ENCODE measurements around the gene ITGAX.
"Not testable (repeated sequence)": the region's sequence is repeated elsewhere in the genome, so short reads cannot be mapped to it uniquely, and the experiment has no call there.

Gene ITGAX

DNA sequence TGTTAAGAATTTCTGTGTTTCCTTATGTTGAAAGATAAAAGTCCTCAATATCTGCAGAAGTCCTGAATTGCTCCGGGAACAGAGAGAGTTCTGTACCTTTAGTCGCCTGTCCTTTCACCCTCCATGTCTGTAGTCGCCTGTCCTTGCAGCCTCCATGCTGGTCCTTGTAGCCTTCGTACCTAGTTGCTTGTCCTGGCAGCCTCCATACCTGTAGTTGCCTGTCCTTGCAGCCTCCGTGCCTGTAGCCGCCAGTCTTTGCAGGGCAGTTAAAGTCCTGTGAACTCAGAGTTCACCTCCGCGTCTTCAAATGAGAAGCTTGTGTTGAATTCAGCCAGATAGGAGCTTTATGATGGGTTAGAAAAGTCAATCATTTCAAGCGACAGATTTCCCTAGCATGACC lies 19.5 kb upstream of the ITGAX start:
- Histone ChIP-seq H2BK120ac (ENCODE audit: low read depth, low read length) (no peak overlapping the region), H3K23ac (ENCODE audit: low read length) (no peak overlapping the region), H4K8ac (ENCODE audit: low read depth, low read length) (no peak overlapping the region), H3K4me2 (ENCODE audit: low read length) (no peak overlapping the region), H3K27me3 (ENCODE audit: insufficient read depth, low read length, poor library complexity) (peaks cover 4% of the 10 kb centered on the region), H3K79me2 (ENCODE audit: control insufficient read depth, insufficient read depth, low read length) (no peaks in the 10 kb centered on the region), H3K36me3 (ENCODE audit: control insufficient read depth, insufficient read depth, low read length) (no peaks in the 10 kb centered on the region), H3K4me1 (ENCODE audit: control insufficient read depth, low read depth, low read length) (no peaks in the 10 kb centered on the region), H2AK5ac (ENCODE audit: low read length) (no peak overlapping the region), H3K79me1 (ENCODE audit: low read length) (no peaks in the 10 kb centered on the region), H3K4me3 (ENCODE audit: low read length) (no peak overlapping the region), H3K27ac (ENCODE audit: low read depth, low read length) (no peak overlapping the region), H3K4ac (ENCODE audit: low read depth, low read length) (no peak overlapping the region), H3K9ac (ENCODE audit: low read length) (no peak overlapping the region), H4K5ac (ENCODE audit: low read length) (no peak overlapping the region), H3K18ac (ENCODE audit: low read length) (no peak overlapping the region), H2BK5ac (ENCODE audit: low read length) (no peak overlapping the region), H2BK15ac (replicated peaks; ENCODE audit: low read depth) (no peak overlapping the region), H3K56ac (ENCODE audit: low read length) (no peak overlapping the region)
- DNase-seq: no peak
- WGBS (ENCODE audit: extremely low coverage, insufficient coverage, low lambda C conversion rate): no CpG with 5 or more reads among the region's 9 CpGs

DNA sequence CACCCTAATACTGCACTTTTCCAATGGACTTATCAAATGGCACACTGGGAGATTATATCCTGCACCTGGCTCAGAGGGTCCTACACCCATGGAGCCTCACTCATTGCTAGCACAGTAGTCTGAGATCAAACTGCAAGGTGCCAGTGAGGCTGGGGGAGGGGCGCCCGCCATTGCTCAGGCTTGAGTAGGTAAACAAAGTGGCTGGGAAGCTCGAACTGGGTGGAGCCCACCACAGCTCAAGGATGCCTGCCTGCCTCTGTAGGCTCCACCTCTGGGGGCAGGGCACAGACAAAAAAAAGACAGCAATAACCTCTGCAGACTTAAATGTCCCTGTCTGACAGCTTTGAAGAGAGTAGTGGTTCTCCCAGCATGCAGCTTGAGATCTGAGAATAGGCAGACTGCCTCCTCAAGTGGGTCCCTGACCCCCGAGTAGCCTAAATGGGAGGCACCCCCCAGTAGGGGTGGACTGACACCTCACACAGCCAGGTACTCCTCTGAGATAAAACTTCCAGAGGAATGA lies 16.8 kb upstream of the ITGAX start:
- not testable (repeated sequence) for H2BK5ac ChIP-seq (ENCODE audit: low read length); H3K9ac ChIP-seq (ENCODE audit: low read length); H3K56ac ChIP-seq (ENCODE audit: low read length); H3K4me2 ChIP-seq (ENCODE audit: low read length); H2BK120ac ChIP-seq (ENCODE audit: low read depth, low read length); DNase-seq; H4K5ac ChIP-seq (ENCODE audit: low read length); H3K4me3 ChIP-seq (ENCODE audit: low read length); H3K79me1 ChIP-seq (ENCODE audit: low read length); H3K18ac ChIP-seq (ENCODE audit: low read length); H3K23ac ChIP-seq (ENCODE audit: low read length); H2AK5ac ChIP-seq (ENCODE audit: low read length); H3K27ac ChIP-seq (ENCODE audit: low read depth, low read length); H3K4me1 ChIP-seq (ENCODE audit: control insufficient read depth, low read depth, low read length); H3K36me3 ChIP-seq (ENCODE audit: control insufficient read depth, insufficient read depth, low read length); H3K79me2 ChIP-seq (ENCODE audit: control insufficient read depth, insufficient read depth, low read length); H3K27me3 ChIP-seq (ENCODE audit: insufficient read depth, low read length, poor library complexity); H4K8ac ChIP-seq (ENCODE audit: low read depth, low read length); H2BK15ac ChIP-seq (replicated peaks; ENCODE audit: low read depth); H3K4ac ChIP-seq (ENCODE audit: low read depth, low read length)
- WGBS (ENCODE audit: extremely low coverage, insufficient coverage, low lambda C conversion rate): no CpG with 5 or more reads among the region's 4 CpGs

DNA sequence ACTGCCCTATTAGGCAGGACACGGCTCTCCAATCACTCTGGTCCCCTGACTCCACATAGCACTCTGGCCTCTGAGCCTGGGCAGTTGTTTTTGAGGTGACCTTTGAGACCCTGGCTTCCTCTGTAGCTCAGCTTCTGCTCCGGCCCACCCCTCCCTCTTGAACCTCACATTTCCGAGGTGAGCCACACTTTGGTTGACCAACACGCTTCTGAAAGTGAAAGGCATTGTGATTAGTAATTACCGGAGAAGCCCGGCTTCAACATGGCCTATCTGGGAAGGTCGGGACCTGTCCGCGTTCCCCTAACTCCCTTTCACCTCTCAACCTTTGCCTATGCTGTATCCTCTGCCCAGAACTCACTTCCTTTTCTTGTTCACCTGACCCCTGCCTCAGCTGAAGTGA lies 10.3 kb upstream of the ITGAX start:
- no peak overlapping the region for H3K27ac ChIP-seq (ENCODE audit: low read depth, low read length)
- no peak overlapping the region for H3K9ac ChIP-seq (ENCODE audit: low read length)
- H3K18ac ChIP-seq (ENCODE audit: low read length): no peak overlapping the region
- H4K8ac ChIP-seq (ENCODE audit: low read depth, low read length): no peak overlapping the region
- H3K23ac ChIP-seq (ENCODE audit: low read length): no peak overlapping the region
- H3K4me2 ChIP-seq (ENCODE audit: low read length): no peak overlapping the region
- WGBS (ENCODE audit: extremely low coverage, insufficient coverage, low lambda C conversion rate): no CpG with 5 or more reads among the region's 9 CpGs
- no peaks in the 10 kb centered on the region for H3K79me2 ChIP-seq (ENCODE audit: control insufficient read depth, insufficient read depth, low read length)
- no peaks in the 10 kb centered on the region for H3K4me1 ChIP-seq (ENCODE audit: control insufficient read depth, low read depth, low read length)
- H2BK5ac ChIP-seq (ENCODE audit: low read length): no peak overlapping the region
- DNase-seq: no peak
- no peak overlapping the region for H2BK120ac ChIP-seq (ENCODE audit: low read depth, low read length)
- no peak overlapping the region for H3K4ac ChIP-seq (ENCODE audit: low read depth, low read length)
- H3K4me3 ChIP-seq (ENCODE audit: low read length): no peak overlapping the region
- H2AK5ac ChIP-seq (ENCODE audit: low read length): no peak overlapping the region
- no peaks in the 10 kb centered on the region for H3K36me3 ChIP-seq (ENCODE audit: control insufficient read depth, insufficient read depth, low read length)
- no peak overlapping the region for H4K5ac ChIP-seq (ENCODE audit: low read length)
- H2BK15ac ChIP-seq (replicated peaks; ENCODE audit: low read depth): no peak overlapping the region
- H3K27me3 ChIP-seq (ENCODE audit: insufficient read depth, low read length, poor library complexity): no peaks in the 10 kb centered on the region
- no peaks in the 10 kb centered on the region for H3K79me1 ChIP-seq (ENCODE audit: low read length)
- H3K56ac ChIP-seq (ENCODE audit: low read length): no peak overlapping the region

DNA sequence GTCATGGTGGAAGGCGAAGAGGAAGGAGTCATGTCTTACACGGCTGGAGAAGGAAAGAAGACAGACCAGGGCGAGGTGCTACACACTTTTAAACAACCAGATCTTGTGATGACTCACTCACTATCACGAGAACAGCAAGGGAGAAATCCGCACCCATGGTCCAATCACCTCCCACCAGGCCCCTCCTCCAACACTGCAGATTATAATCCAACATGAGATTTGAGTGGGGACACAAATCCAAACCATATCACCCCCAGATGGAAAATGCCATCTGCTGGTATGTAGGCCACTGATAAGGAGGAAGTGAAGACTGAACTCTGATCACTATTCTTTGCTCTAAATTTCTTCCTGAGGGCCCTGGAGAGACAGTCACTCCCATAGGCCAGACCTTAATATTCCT lies 7.5 kb upstream of the ITGAX start:
- no peaks in the 10 kb centered on the region for H3K79me2 ChIP-seq (ENCODE audit: control insufficient read depth, insufficient read depth, low read length)
- WGBS (ENCODE audit: extremely low coverage, insufficient coverage, low lambda C conversion rate): no CpG with 5 or more reads among the region's 5 CpGs
- H3K36me3 ChIP-seq (ENCODE audit: control insufficient read depth, insufficient read depth, low read length): no peaks in the 10 kb centered on the region
- no peak overlapping the region for H3K9ac ChIP-seq (ENCODE audit: low read length)
- H3K79me1 ChIP-seq (ENCODE audit: low read length): no peaks in the 10 kb centered on the region
- H3K4me3 ChIP-seq (ENCODE audit: low read length): no peak overlapping the region
- DNase-seq: no peak
- H3K4ac ChIP-seq (ENCODE audit: low read depth, low read length): no peak overlapping the region
- H2AK5ac ChIP-seq (ENCODE audit: low read length): no peak overlapping the region
- H2BK5ac ChIP-seq (ENCODE audit: low read length): no peak overlapping the region
- no peaks in the 10 kb centered on the region for H3K4me1 ChIP-seq (ENCODE audit: control insufficient read depth, low read depth, low read length)
- H3K4me2 ChIP-seq (ENCODE audit: low read length): no peak overlapping the region
- no peak overlapping the region for H3K56ac ChIP-seq (ENCODE audit: low read length)
- no peak overlapping the region for H2BK15ac ChIP-seq (replicated peaks; ENCODE audit: low read depth)
- no peak overlapping the region for H3K18ac ChIP-seq (ENCODE audit: low read length)
- H3K27me3 ChIP-seq (ENCODE audit: insufficient read depth, low read length, poor library complexity): no peaks in the 10 kb centered on the region
- no peak overlapping the region for H4K5ac ChIP-seq (ENCODE audit: low read length)
- no peak overlapping the region for H2BK120ac ChIP-seq (ENCODE audit: low read depth, low read length)
- H4K8ac ChIP-seq (ENCODE audit: low read depth, low read length): no peak overlapping the region
- H3K27ac ChIP-seq (ENCODE audit: low read depth, low read length): no peak overlapping the region
- no peak overlapping the region for H3K23ac ChIP-seq (ENCODE audit: low read length)

DNA sequence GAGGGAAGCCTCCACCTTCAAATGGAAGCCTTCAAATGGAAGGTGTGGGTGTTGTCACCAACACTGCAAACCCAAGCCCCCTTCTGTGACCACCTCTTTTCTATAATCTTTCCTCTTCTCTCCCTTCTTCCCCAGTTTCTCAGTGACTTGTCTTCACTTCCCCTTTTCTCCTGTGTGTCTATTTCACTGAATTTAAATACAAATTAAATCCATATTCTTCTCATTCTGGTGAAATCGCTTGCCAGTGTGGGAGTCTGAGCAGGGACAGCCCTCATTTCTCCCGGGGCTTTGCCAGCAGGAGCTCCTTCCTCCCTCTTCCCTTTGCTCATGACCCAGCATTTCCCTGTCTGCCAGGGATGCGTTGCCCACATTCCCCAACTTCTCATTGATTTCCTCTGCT lies 6.4 kb upstream of the ITGAX start:
- H3K27ac ChIP-seq (ENCODE audit: low read depth, low read length): no peak overlapping the region
- WGBS (ENCODE audit: extremely low coverage, insufficient coverage, low lambda C conversion rate): no CpG with 5 or more reads among the region's 3 CpGs
- no peak overlapping the region for H2BK120ac ChIP-seq (ENCODE audit: low read depth, low read length)
- no peaks in the 10 kb centered on the region for H3K79me2 ChIP-seq (ENCODE audit: control insufficient read depth, insufficient read depth, low read length)
- H3K56ac ChIP-seq (ENCODE audit: low read length): no peak overlapping the region
- H3K27me3 ChIP-seq (ENCODE audit: insufficient read depth, low read length, poor library complexity): no peaks in the 10 kb centered on the region
- no peak overlapping the region for H3K4me3 ChIP-seq (ENCODE audit: low read length)
- no peak overlapping the region for H4K5ac ChIP-seq (ENCODE audit: low read length)
- no peak overlapping the region for H2BK5ac ChIP-seq (ENCODE audit: low read length)
- no peak overlapping the region for H4K8ac ChIP-seq (ENCODE audit: low read depth, low read length)
- H3K23ac ChIP-seq (ENCODE audit: low read length): no peak overlapping the region
- DNase-seq: no peak
- H3K79me1 ChIP-seq (ENCODE audit: low read length): no peaks in the 10 kb centered on the region
- no peaks in the 10 kb centered on the region for H3K4me1 ChIP-seq (ENCODE audit: control insufficient read depth, low read depth, low read length)
- no peaks in the 10 kb centered on the region for H3K36me3 ChIP-seq (ENCODE audit: control insufficient read depth, insufficient read depth, low read length)
- H3K4ac ChIP-seq (ENCODE audit: low read depth, low read length): no peak overlapping the region
- H3K9ac ChIP-seq (ENCODE audit: low read length): no peak overlapping the region
- no peak overlapping the region for H2BK15ac ChIP-seq (replicated peaks; ENCODE audit: low read depth)
- no peak overlapping the region for H3K4me2 ChIP-seq (ENCODE audit: low read length)
- no peak overlapping the region for H3K18ac ChIP-seq (ENCODE audit: low read length)
- H2AK5ac ChIP-seq (ENCODE audit: low read length): no peak overlapping the region

DNA sequence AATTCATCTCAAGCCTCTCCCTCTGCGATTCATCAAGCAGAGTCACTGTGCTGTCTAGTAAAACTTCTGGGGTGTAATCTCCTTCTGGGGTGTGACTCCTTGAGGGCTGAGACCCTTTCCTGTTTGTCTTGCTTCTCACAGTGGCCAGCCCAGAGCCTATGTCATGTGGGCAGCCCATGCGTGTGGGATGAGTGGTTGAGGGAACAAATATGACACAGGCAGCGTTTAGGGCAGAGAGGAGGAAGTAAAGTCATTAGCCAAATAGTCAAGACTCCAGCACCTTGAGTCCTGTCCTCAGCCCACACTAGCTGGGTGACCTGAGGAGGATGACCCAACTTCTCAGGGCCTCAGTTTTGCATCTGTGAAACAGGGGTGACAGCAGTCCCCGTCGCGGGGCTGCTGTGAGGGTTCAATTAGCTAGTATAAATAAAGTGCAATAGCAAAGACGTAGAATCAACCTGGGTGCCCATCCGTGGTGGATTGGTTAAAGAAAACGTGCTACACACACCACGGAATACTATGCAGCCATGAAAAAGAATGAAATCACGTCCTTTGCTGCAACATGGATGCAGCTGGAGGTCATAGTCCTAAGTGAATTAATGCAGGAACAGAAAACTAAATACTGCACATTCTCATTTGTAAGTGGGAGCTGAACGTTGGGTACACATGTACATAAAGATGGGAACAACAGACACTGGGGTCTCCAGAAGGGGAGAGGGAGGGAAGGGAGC lies 4.5 kb upstream of the ITGAX start:
- no peaks in the 10 kb centered on the region for H3K79me2 ChIP-seq (ENCODE audit: control insufficient read depth, insufficient read depth, low read length)
- no peak overlapping the region for H3K18ac ChIP-seq (ENCODE audit: low read length)
- H2BK120ac ChIP-seq (ENCODE audit: low read depth, low read length): no peak overlapping the region
- no peaks in the 10 kb centered on the region for H3K36me3 ChIP-seq (ENCODE audit: control insufficient read depth, insufficient read depth, low read length)
- no peak overlapping the region for H3K9ac ChIP-seq (ENCODE audit: low read length)
- no peaks in the 10 kb centered on the region for H3K4me1 ChIP-seq (ENCODE audit: control insufficient read depth, low read depth, low read length)
- H2BK15ac ChIP-seq (replicated peaks; ENCODE audit: low read depth): no peak overlapping the region
- H3K4me3 ChIP-seq (ENCODE audit: low read length): no peak overlapping the region
- no peak overlapping the region for H2AK5ac ChIP-seq (ENCODE audit: low read length)
- H4K8ac ChIP-seq (ENCODE audit: low read depth, low read length): no peak overlapping the region
- H3K4me2 ChIP-seq (ENCODE audit: low read length): no peak overlapping the region
- no peak overlapping the region for H3K27ac ChIP-seq (ENCODE audit: low read depth, low read length)
- no peak overlapping the region for H3K56ac ChIP-seq (ENCODE audit: low read length)
- H3K27me3 ChIP-seq (ENCODE audit: insufficient read depth, low read length, poor library complexity): no peaks in the 10 kb centered on the region
- H3K79me1 ChIP-seq (ENCODE audit: low read length): no peaks in the 10 kb centered on the region
- no peak overlapping the region for H2BK5ac ChIP-seq (ENCODE audit: low read length)
- no peak overlapping the region for H3K23ac ChIP-seq (ENCODE audit: low read length)
- no peak overlapping the region for H3K4ac ChIP-seq (ENCODE audit: low read depth, low read length)
- DNase-seq: no peak
- no CpG with 5 or more reads among the region's 12 CpGs for WGBS (ENCODE audit: extremely low coverage, insufficient coverage, low lambda C conversion rate)
- no peak overlapping the region for H4K5ac ChIP-seq (ENCODE audit: low read length)
